Hypothalamus (tissue), 51 donors: Measurements from ENCODE around the gene HDAC11.

Source experiments
- DNase-seq, 51 donors: peaks; one replicate each; lab custom pipeline; 2025; lab: John Stamatoyannopoulos, UW

HDAC11 gene

GRCh38 chr3:13537909-13538296, 57.8 kb downstream of the HDAC11 start:
- no peak for DNase-seq

DNA sequence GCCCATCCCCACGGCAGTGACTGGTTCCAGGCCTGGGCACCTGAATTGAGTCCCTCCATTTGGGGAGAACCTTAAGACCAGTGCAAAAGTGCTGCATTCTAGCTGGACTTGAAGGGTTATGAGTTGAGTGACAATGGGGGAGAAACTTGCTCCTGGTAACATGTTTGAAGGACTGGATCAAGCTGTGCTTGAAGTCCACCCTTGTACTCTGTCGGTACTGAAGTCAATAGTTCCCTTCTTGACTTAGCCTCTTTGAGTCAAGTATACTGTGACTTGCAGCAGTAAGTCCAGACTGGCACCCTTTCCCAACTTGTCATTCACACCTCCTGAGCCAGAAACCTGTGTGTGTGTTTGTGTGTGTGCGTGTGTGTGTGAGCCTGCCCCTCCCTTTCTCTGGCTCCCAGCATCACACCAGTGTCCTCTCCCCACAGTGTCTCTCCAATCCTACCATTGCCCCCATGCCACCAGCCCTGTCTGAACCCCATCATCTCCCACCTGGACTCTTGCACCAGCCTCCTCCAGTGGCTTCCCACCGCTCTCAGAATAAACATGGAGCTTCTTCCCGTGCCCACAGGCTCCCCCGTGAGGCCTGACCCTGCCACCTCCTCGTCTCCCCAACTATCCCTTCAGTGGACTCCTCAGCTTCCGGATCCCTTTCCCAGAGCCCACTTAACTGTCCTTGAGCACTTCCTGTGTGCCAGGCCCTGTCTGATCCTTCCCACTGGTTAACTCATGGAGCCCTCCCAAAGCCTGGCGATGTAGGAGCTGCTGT, 58.6 kb downstream of the HDAC11 start:
- no peak for DNase-seq

DNA sequence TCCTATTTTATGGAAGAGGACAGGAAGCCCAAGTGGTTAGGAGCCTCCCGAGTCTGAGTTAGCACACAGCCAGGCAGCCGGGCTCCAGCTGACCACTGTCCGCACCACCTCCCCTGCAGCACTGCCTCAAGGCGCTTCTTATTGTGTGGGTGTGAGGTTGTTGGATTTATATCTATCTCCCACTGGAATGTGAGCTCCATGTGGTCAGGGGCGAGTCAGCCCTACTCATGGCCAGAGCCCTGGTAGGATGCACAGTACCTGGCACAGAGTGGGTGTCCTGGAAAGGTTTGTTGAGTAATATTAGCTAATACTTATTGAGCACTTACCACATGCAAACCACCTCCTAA, 59.2 kb downstream of the HDAC11 start:
- DNase-seq = no peak

DNA sequence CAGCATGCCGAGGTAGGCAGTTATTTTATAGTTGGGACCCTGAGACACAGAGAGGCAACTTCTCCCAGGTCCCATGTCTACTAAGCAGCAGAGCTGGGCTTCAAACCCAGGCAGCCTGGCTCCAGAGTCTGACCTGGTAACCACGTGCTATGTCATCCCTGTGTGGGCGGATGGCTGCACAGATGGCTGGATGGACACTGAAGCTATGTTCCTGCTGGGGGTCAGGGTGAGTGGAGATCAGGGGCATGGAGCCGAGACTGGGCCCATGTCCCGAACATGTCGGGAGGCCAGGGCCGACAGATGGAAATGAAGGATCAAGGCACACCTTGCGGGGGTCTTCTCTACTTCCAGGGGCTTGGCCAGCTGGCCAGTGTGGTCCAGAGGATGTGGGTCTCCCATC, 59.6 kb downstream of the HDAC11 start:
- no peak for DNase-seq

- no peak for DNase-seq
These were observed 60.3 kb downstream of the HDAC11 start for GRCh38 chr3:13540297-13540995.

- DNase-seq = no peak
These were observed 61.6 kb downstream of the HDAC11 start for GRCh38 chr3:13541691-13542090.

DNA sequence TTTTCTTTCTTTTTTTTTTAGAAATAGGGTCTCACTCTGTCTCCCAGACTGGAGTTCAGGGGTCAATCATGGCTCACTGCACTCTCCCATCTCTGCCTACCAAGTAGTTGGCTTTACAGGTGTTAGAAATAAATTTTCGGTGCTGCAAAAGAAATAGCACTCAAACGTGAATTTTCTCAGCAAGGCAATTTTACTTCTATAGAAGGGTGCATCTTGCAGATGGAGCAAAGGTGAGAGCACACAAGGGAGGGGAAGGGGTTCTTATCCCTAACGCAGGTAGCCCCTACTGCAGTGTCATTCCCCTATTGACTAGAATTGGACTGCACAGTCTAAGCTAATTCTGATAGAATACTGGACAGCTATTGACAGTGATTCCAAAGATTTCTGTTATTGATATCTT, 62.0 kb downstream of the HDAC11 start:
- no peak for DNase-seq

DNA sequence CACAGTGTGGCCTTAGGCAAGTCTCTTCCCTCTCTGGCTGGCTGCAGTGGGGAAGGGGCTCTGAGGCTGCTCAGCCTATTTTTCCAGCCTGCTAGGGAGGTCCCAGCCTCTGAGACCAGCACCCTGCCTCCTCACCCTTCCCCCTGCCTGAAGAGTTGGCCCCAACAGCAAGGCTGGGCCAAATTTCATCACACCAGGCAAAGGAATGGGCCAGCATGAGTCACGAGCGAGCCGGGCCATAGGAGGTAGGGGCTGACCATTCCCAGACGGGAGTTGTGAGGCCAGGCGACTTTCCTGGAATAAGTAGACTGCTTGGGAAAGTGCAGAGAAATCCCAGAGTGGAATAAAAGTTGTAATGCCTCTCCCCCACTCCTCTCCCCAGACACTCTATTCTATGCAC, 63.1 kb downstream of the HDAC11 start:
- DNase-seq = no peak

DNA sequence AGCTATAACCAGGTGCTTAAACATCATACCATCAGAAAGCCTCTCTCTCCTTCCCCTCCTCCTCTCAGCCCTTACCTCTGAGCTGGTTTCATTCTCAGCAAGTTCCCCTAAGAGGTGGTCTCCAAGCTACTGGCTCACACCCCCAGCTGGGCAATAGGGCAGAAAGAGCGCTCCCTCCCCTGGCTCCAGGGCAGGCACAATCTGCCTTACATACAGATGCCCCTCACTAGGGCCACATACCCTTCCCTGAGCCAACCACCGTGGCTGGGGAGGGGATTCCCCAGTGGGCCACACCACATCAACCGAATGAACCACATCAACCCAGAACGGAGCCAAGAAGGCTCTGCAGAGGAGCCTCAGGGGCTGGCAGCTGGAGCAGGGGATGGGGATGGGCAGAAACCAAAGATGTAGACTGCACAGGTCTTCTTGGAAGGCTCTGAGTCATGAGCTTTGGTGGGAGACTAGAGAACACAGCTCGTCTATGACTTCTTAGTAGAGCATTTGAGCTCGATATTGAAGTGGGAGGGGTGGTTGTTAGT, 64.3 kb downstream of the HDAC11 start:
- no peak for DNase-seq

GRCh38 chr3:13544951-13545651, 65.0 kb downstream of the HDAC11 start:
- DNase-seq = no peak

DNA sequence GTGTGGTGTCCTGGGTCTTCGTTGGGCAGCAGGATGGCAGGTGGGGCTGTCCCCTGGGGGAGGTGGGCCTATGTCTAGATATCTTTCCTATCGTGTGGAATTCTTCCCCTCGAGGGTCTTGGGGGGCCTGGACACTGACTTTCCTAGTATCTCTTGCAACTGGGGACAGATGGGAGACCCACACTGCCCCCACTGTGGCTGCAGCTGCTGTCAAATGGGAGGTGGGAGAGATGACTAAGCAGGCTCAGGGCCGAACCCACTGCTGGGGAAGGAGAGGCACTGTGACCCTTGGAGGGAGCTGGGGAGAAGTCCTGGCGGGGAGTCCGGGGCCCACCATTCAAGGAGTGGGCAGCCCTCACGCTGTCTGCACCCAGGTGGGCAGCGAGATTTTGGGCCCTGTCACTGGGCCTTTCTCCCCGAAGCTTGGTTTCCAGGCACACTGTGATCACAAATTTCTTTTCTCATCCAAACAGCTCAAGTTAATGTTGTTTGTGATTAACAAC, 65.9 kb downstream of the HDAC11 start:
- DNase-seq = no peak

GRCh38 chr3:13546667-13547171, 66.6 kb downstream of the HDAC11 start:
- DNase-seq = no peak

DNA sequence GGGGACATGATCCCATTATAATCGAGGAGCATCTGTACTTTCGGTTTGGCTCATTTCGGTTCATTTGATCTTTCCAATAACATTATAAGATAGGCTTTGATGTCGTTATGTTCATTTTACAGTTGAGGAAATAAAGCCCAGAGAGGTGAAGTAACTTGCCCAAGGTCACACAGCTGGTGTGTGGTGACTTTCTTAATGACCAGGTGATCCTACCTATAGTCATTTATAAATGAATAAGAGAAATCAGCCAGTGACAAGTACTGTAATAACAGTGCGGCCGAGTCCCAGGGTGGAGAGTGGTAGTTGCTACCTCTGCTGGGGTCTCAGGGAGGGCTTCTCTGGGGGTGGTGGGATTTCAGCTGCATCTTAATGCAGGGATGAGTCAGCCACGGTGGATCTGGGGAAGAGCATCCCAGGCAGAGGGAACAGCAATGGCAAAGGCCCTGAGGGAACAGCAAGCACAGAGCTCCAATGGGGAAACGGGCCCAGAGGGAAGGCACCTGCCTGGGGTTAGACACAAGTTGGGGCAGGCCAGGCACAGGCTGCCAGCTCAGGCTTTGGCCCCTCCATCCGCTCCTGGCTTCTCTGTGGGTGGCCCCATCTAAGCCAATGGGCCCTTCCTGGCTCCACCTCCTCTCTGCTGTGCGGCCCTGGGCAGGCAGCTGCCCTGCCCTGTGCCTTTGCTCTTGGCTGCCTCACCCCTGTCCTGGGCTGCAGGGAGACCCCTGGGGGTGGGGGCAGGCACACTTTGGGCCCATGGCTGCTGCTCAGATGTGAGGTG, 67.7 kb downstream of the HDAC11 start:
- DNase-seq = no peak

GRCh38 chr3:13548696-13549622, 68.9 kb downstream of the HDAC11 start, which contains the start of gene FBLN2:
FBLN2 (plus strand) TSS chr3:13549125; CDS start chr3:13570356, 21,231 bp downstream.
- peak in 2 of 51 donors; percentile 12 to 25 for DNase-seq

DNA sequence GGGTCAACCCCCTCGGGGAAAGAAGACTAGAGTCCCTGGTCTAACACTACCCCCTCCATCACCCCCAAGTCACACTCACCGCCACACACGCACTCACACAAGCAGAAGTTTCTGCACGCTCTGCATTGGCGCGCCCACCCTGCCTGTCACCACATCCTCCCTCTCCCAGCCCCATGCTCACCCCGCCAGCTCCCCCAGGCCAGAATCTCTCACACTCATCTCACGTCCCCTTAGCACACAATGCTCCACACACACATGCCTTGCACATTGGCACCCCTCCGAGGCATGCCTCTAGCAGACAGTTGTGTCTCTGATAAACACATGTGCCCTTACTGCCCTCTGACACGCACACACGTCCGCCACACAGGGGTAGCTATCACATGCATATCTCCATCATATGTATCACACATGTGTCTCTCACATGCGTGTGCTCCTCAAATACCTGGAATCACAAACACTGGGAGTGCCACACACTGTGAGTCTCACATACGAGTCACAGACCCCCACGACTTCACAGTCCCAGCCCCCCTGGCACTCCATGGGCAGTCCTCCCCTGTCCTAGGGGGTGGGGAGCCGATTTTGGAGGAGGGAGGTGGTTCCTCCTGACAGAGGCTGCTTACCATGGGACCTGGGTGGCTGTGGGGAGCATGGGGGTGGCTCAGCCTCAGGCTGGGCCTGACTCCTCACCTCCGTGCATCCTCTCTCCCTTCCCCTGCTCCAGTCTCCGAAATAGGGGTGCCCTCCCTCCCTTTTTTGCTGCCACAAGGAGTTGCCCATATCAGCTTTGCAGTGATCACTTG, 69.7 kb downstream of the HDAC11 start:
- DNase-seq = no peak

DNA sequence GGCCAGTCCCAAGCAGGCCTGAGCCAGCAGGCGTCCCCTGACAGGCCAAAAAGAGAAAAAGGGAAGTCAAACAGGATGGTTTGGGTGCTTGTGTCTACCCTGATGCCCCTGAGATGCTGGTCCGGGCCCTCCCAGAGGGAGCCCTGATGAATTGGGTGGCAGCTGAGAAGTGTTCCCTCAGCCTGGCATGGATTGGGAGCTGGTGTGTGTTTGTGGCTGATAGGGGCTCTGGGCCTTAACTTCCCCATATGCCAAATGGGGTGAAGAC, 70.3 kb downstream of the HDAC11 start:
- no peak for DNase-seq

GRCh38 chr3:13550791-13551360, 70.8 kb downstream of the HDAC11 start:
- no peak for DNase-seq
